Measurements from ENCODE around the gene FAM13C.
"Not testable (repeated sequence)": the region's sequence is repeated elsewhere in the genome, so short reads cannot be mapped to it uniquely, and the experiment has no call there.

The FAM13C gene

DNA sequence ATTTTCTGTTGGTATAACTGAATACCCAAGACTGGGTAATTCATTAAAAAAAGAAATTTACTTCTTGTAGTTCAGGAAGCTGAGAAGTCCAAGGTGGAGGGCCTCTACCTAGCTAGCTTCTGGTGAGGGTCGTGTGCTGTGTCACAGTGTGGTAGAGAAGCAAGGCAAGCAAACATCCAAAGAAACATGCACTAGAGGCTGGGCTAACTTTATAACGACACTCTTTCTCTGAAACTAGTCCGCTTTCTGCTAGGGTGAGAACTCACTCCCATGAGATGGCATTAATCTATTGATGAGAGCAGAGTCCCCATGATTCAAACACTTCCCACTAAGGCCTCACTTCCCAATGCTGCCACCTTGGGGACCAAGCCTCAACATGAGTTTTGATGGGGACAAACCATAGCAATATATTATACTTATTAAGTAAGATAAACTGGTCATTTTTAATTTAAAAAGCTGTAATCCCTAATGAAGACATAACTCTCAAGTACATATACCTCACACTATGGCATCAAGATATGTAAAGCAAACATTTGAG, 135.1 kb downstream of the FAM13C start:
- TF ChIP-seq, protein P1, sequence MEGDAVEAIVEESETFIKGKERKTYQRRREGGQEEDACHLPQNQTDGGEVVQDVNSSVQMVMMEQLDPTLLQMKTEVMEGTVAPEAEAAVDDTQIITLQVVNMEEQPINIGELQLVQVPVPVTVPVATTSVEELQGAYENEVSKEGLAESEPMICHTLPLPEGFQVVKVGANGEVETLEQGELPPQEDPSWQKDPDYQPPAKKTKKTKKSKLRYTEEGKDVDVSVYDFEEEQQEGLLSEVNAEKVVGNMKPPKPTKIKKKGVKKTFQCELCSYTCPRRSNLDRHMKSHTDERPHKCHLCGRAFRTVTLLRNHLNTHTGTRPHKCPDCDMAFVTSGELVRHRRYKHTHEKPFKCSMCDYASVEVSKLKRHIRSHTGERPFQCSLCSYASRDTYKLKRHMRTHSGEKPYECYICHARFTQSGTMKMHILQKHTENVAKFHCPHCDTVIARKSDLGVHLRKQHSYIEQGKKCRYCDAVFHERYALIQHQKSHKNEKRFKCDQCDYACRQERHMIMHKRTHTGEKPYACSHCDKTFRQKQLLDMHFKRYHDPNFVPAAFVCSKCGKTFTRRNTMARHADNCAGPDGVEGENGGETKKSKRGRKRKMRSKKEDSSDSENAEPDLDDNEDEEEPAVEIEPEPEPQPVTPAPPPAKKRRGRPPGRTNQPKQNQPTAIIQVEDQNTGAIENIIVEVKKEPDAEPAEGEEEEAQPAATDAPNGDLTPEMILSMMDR (conservative IDR thresholded peaks at IDR 0.05) = no peak
- no peak overlapping the region for H3K27ac ChIP-seq

DNA sequence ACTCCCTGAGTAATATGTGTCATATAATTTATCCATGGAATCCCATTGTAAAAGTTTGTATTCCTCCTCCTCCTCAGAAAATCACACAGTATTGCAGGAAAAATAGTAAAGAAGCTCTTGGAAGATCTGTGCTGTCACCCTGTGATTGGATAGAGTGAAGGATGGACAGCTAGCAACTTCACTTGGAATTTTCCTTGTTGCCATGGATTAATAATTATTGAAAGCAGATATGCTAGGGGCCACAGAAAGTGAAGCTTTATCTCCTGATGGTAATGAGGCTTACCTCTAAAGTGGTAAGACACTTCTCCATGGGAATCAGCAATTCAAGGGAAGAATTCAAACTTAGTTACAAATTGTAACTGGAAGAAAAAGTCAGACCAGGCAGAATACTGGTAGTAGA, 137.1 kb downstream of the FAM13C start:
- TF ChIP-seq, protein P1 (conservative IDR thresholded peaks at IDR 0.05) = no peak
- H3K27ac ChIP-seq = no peak overlapping the region

DNA sequence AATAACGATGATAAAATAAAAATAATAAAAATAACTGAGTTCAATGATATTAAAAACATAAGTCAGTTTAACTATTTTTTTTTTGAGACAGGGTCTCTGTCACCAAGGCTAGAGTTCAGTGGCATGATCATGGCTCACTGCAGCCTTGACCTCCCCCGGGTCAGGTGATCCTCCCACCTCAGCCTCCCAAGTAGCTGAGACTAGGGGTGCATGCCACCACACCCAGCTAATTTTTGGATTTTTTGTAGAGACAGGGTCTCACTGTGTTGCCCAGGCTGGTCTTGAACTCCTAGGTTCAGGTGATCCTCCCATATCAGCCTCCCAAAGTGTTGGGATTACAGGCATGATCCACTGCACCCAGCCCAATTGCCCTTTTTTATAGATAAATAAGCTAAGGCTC, 138.8 kb downstream of the FAM13C start:
- H3K27ac ChIP-seq = not testable (repeated sequence)

DNA sequence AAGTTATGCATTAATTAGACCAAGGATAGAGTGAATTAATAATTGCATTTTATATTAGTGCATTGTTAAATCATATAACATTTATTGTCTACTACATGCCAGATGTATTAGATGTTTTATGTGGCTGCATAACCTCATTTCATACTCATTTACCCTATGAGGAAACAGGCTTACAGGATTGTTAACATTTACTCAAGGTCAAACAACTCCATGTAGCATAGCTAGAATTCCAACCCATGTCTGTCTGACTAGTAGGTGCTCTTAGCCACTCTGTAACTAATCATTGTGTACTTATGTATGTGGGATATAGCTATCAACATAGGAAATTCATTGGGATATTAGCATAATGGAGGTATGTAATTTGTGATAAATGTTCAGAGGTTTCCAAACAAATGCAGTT, 139.6 kb downstream of the FAM13C start:
- H3K27ac ChIP-seq = no peak overlapping the region
- TF ChIP-seq, protein P1 (conservative IDR thresholded peaks at IDR 0.05) = no peak

DNA sequence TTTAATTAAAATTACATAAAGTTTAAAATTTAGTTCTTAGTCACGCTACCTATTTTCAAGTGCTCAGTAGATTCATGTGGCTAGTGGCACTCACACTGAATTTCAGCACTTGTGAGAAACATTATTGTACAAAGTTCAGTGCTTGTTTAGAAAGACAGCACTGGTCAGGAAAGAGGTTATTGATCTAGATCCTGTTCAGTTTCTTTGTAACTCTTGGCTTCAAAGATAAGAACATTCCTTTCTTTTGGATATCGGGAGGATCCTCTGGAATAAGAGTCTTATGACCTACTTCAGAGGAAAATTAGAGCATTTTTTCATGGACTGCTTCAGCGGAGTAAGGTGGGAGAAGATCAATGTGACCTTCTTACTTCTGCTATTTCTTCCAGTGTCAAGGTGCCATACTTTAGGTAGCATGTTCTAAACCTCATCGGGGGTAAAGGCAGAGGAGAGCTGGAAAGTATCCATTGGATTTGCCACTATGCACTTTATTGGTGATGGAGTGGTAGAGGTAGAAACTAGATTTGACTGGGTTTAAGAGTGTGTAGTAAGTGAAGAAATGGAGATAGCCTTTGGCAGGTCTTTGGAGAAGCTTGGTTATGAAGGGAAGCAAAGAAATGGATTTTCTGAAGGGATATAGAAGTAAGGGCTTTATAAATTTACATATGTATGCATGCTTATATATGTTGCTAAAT, 146.0 kb downstream of the FAM13C start:
- no peak overlapping the region for H3K27ac ChIP-seq
- TF ChIP-seq, protein P1 (conservative IDR thresholded peaks at IDR 0.05) = no peak

DNA sequence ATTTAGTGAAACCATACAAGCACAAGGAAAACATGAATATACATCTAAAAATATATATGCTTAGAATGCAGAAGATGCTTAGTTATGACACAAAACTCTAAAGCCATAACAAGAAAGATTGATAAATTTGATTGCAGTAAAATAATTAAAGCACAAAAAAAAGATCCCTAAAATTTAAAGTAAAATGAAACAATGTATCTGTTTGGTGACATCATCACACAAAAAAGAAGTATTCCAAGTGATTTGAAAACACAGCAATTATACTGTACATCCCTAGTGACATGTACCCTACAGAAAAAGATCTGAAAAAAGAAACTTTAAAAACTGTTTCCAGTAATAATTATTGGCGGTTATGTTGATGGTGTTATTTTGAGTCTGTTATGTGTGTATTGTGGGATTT, 148.2 kb downstream of the FAM13C start:
- H3K27ac ChIP-seq = no peak overlapping the region
- TF ChIP-seq, protein P1 (conservative IDR thresholded peaks at IDR 0.05) = no peak

DNA sequence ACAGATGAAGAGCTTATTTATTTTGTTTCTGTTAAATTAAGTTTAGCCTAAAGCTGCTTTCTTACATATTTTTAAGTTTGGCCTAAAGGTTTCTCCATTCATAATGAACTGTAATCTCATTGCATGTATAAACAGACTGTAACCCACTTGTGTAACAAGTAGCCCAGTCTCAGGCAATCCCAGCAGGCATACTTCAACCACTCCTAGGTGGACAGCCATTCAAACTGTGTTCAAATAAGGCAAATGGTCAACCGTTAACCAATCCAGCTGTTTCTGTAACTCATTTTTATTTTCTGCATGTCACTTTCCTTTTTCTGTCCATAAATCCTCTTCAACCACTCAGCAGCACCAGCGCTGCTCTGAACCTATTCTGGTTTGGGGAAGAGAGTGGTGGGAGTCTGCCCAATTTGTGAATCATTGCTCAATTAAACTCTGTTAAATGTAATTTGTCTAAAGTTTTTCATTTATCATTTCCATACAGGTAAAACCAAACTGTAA, 150.0 kb downstream of the FAM13C start:
- no peak overlapping the region for H3K27ac ChIP-seq
- TF ChIP-seq, protein P1 (conservative IDR thresholded peaks at IDR 0.05) = no peak

DNA sequence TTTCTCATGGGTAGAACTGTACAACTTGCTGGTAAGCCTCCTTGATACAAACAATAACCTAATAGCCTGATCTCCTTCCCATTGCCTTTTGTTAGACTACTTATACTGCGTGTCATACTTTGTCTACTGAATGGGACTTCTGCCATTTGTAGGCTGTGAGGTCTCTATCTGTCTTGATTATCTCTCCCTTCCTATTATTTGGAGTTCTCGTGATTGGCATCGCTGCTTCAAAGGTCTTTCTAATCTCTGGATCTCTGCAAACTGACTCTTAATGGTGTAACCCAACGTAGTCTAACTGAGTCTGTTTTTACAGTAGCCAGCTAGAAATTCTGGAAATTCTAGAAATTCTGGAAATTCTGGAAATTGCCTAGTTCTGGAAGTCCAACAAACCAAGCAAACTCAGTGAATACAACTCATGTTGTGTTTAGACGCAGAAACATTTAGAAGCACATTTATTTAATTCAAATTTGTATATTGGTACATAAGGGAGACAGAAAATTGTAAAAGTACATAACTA, 156.1 kb downstream of the FAM13C start:
- TF ChIP-seq, protein P1 (conservative IDR thresholded peaks at IDR 0.05) = no peak
- H3K27ac ChIP-seq = peak overlapping the region; percentile 29

Data from VCaP (cell line).